ENCODE data around the gene CFAP65.

DNA sequence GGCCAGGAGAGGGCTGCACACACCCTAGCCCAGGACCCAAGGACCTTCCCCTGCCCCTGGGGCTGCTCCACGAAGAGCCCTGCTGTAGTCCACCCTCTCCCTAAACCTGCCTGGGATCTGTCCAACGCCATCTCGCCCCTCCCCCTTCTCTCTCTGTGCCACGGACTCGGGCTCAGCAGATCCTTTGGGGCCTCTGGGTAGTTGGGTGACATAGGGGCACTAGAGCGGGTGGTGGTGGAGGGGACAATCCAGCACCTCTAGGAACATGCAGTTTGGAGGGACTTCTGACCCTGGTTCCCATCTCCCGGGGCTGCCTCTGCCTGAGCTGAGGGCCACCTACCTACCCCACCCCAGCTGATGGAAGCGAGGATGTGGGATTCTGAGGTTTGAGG is 40.8 kb downstream of the CFAP65 start:
- TF ChIP-seq, protein P1, sequence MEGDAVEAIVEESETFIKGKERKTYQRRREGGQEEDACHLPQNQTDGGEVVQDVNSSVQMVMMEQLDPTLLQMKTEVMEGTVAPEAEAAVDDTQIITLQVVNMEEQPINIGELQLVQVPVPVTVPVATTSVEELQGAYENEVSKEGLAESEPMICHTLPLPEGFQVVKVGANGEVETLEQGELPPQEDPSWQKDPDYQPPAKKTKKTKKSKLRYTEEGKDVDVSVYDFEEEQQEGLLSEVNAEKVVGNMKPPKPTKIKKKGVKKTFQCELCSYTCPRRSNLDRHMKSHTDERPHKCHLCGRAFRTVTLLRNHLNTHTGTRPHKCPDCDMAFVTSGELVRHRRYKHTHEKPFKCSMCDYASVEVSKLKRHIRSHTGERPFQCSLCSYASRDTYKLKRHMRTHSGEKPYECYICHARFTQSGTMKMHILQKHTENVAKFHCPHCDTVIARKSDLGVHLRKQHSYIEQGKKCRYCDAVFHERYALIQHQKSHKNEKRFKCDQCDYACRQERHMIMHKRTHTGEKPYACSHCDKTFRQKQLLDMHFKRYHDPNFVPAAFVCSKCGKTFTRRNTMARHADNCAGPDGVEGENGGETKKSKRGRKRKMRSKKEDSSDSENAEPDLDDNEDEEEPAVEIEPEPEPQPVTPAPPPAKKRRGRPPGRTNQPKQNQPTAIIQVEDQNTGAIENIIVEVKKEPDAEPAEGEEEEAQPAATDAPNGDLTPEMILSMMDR (IDR thresholded peaks at IDR 0.05): no peak
- TF ChIP-seq POLR2AphosphoS5 (IDR thresholded peaks at IDR 0.05): no peak

Measured in upper lobe of left lung (tissue), 4 donors.